GM12878 (cell line): ENCODE data around the gene CROCC. TPM values are rescaled to one million over a fixed set of nuclear protein-coding genes. Genes with fewer than 3 reads are reported as not detected.

Experiments
- ATAC-seq: fragments of 200-7000 bp; cut with Tn5 transposase; 3 replicates; pipeline ENCODE4 v1.9.1; 2020; ENCODE audit warnings: mild to moderate bottlenecking, moderate library complexity
- BruUV-seq: library from RNA; stranded (reverse); fragments of 400-500 nt; replicated peaks from 2 replicates; lab custom pipeline; 2021; lab: Mats Ljungman, UMichigan
- CTCF ChIA-PET: fragments of 300-600 bp; sonication (Branson Sonifier 250); formaldehyde crosslinking; extraction: SDS; loops from one replicate; lab custom pipeline; 2021; ENCODE audit warnings: inconsistent platforms; lab: Yijun Ruan, JAX
- POLR2A ChIA-PET: fragments of 350-600 bp; formaldehyde crosslinking; extraction: SDS; loops from one replicate; lab custom pipeline; 2021; ENCODE audit warnings: inconsistent platforms; lab: Charles Lee
- RAD21 ChIA-PET: fragments of 300-600 bp; sonication (Branson Sonifier 250); formaldehyde crosslinking; loops from one replicate; lab custom pipeline; 2023; ENCODE audit warnings: antibody characterized with exemption; ENCODE audit not compliant: unreplicated experiment; lab: Charles Lee
- SMC1A ChIA-PET: fragments of 300-600 bp; sonication (Branson Sonifier 250); formaldehyde crosslinking; loops from one replicate; lab custom pipeline; 2023; ENCODE audit not compliant: unreplicated experiment, uncharacterized antibody; lab: Charles Lee
- DNase-seq: peaks from one replicate; pipeline ENCODE4 v3.0.0-alpha.2; 2011; ENCODE audit warnings: low read depth, low spot score
- FAIRE-seq: peaks from 3 replicates; lab custom pipeline; 2011; peaks lifted over from hg19 to GRCh38; lab: Jason Lieb, UNC
- H2AFZ ChIP-seq: 2 replicates; pipeline ENCODE4 v1.6.0; 2011; ENCODE audit warnings: low read depth, low read length, control low read depth; ENCODE audit not compliant: control insufficient read depth
- H3K27ac ChIP-seq: 2 replicates; pipeline ENCODE4 v1.5.1; 2011; ENCODE audit warnings: control low read depth; ENCODE audit not compliant: control insufficient read depth, insufficient read depth
- H3K27me3 ChIP-seq, 2 experiments: replicated peaks in 1 of 2; 2 replicates each; pipeline versions ENCODE4 v1.6.0 to v1.6.1; 2011; ENCODE audit warnings: low read length in 1 of 2; ENCODE audit not compliant: control insufficient read depth in 2 of 2, insufficient read depth in 2 of 2
- H3K36me3 ChIP-seq, 2 experiments: 2 replicates each; pipeline ENCODE4 v1.5.1; 2011; ENCODE audit warnings: low read length in 1 of 2; ENCODE audit not compliant: control insufficient read depth in 2 of 2, insufficient read depth in 2 of 2
- H3K4me1 ChIP-seq: 2 replicates; pipeline ENCODE4 v1.6.1; 2011; ENCODE audit warnings: mild to moderate bottlenecking, low read length, moderate library complexity, mixed read lengths; ENCODE audit not compliant: control insufficient read depth, insufficient read depth
- H3K4me2 ChIP-seq: 2 replicates; pipeline ENCODE4 v1.6.0; 2011; ENCODE audit warnings: control low read depth; ENCODE audit not compliant: control insufficient read depth, insufficient read depth
- H3K4me3 ChIP-seq: fragments of 200-600 bp; sonication (generic); 2 replicates; pipeline ENCODE4 v1.5.1; 2016
- H3K79me2 ChIP-seq: 2 replicates; pipeline ENCODE4 v1.6.0; 2011; ENCODE audit warnings: low read length; ENCODE audit not compliant: control insufficient read depth, insufficient read depth
- H3K9ac ChIP-seq: 2 replicates; pipeline ENCODE4 v1.8.0; 2011; ENCODE audit warnings: low read length, control low read depth, mixed read lengths; ENCODE audit not compliant: control insufficient read depth, insufficient read depth
- H3K9me3 ChIP-seq: replicated peaks from 3 replicates; pipeline ENCODE4 v1.5.1; 2011; ENCODE audit warnings: mild to moderate bottlenecking, low read length; ENCODE audit not compliant: control insufficient read depth, insufficient read depth
- H4K20me1 ChIP-seq: 2 replicates; pipeline ENCODE4 v1.6.0; 2011; ENCODE audit not compliant: control insufficient read depth, insufficient read depth
- CHD1 ChIP-seq: IDR thresholded peaks from 2 replicates; pipeline ENCODE4 v1.6.1; 2012; ENCODE audit warnings: low read depth, low read length, improper control_type of control experiment
- CREB1 ChIP-seq: IDR thresholded peaks from 2 replicates; pipeline ENCODE4 v1.6.1; 2012; ENCODE audit warnings: low read depth, mild to moderate bottlenecking, inconsistent platforms
- HDAC2 ChIP-seq: fragments of 200-600 bp; sonication (generic); IDR thresholded peaks from 2 replicates; pipeline ENCODE4 v1.6.1; 2017
- JUNB ChIP-seq: IDR thresholded peaks from 2 replicates; pipeline ENCODE4 v1.6.1; 2016; ENCODE audit warnings: antibody characterized with exemption, mild to moderate bottlenecking
- NFXL1 ChIP-seq: fragments of 450-650 bp; IDR thresholded peaks from 2 replicates; pipeline ENCODE4 v1.6.1; 2017; ENCODE audit warnings: antibody characterized with exemption, mild to moderate bottlenecking, borderline replicate concordance
- NR2C2 ChIP-seq: IDR thresholded peaks from 2 replicates; pipeline ENCODE4 v1.6.1; 2011; ENCODE audit warnings: borderline replicate concordance, low read depth; ENCODE audit not compliant: control insufficient read depth, insufficient read length
- RB1 ChIP-seq: fragments of 450-650 bp; formaldehyde crosslinking; IDR thresholded peaks from 2 replicates; pipeline ENCODE4 v1.6.1; 2017; ENCODE audit warnings: mild to moderate bottlenecking, borderline replicate concordance
- TCF3 ChIP-seq: IDR thresholded peaks from 2 replicates; pipeline ENCODE4 v1.6.1; 2012; ENCODE audit warnings: low read depth, mild to moderate bottlenecking, low read length, borderline replicate concordance; ENCODE audit not compliant: insufficient read depth
- ZNF217 ChIP-seq: fragments of 450-650 bp; IDR thresholded peaks from 2 replicates; pipeline ENCODE4 v1.6.1; 2017; ENCODE audit warnings: antibody characterized with exemption, mild to moderate bottlenecking
- WGBS: methylation state at CpG from one replicate; pipeline ENCODE4 v1.1.6; 2016; ENCODE audit warnings: low lambda C conversion rate; ENCODE audit not compliant: insufficient replicate concordance, insufficient coverage; ENCODE audit errors: missing lambda C conversion rate; 5-methylcytosine and 5-hydroxymethylcytosine counted together
- in situ Hi-C: fragments of 300-500 bp; cut with MboI; formaldehyde crosslinking; loops from 9 replicates; pipeline ENCODE4 v1.14.3; 2018; ENCODE audit warnings: mixed read lengths
- intact Hi-C: fragments of 100-400 bp; cut with micrococcal nuclease; formaldehyde crosslinking; loops from one replicate; pipeline ENCODE4 v1.14.2; 2022; ENCODE audit not compliant: unreplicated experiment
- polyA plus RNA-seq, 11 experiments: library from polyadenylated mRNA; depleted of rRNA in 4 of 11; unstranded in 6 of 11; stranded (reverse) in 5 of 11; fragments of >200 nt; fragmentation: Nextera tagmentation in 4 of 11; fragmentation: Illumina TruSeq in 1 of 11; extraction: Ambion mirVana in 4 of 11; extraction: Trizol in 1 of 11; gene quantifications; 1 replicate in 1 of 11; 2 replicates in 10 of 11; pipeline versions ENCODE4 v1.2.1 to v1.2.3, GENCODE V29; 2011 to 2016; ENCODE audit warnings: inconsistent platforms in 2 of 11, missing spikeins in 2 of 11, low read depth in 1 of 11
- total RNA-seq, 4 experiments: library from RNA; depleted of rRNA in 3 of 4; stranded (reverse); fragments of >200 nt in 3 of 4; fragmentation: Illumina TruSeq in 1 of 4; extraction: Trizol in 1 of 4; gene quantifications; 2 replicates each; pipeline versions ENCODE4 v1.2.1 to v1.2.3, GENCODE V29; 2013 to 2021
- TF ChIP-seq, protein P1 (sequence below): fragments of 450-650 bp; IDR thresholded peaks from 2 replicates; pipeline ENCODE4 v1.6.1; 2017; ENCODE audit warnings: mild to moderate bottlenecking
- TF ChIP-seq, protein P2 (sequence below): fragments of 450-650 bp; IDR thresholded peaks from 2 replicates; pipeline ENCODE4 v1.6.1; 2017; ENCODE audit warnings: borderline replicate concordance
- TF ChIP-seq, protein P3 (sequence below): IDR thresholded peaks from 2 replicates; pipeline ENCODE4 v1.6.1; 2012; ENCODE audit warnings: low read depth, low read length, improper control_type of control experiment
- TF ChIP-seq, protein P4 (sequence below): fragments of 450-650 bp; IDR thresholded peaks from 2 replicates; pipeline ENCODE4 v1.6.1; 2017; ENCODE audit warnings: mild to moderate bottlenecking, moderate library complexity
- TF ChIP-seq, protein P5 (sequence below): fragments of 450-650 bp; IDR thresholded peaks from 2 replicates; pipeline ENCODE4 v1.6.1; 2018; ENCODE audit warnings: borderline replicate concordance, mild to moderate bottlenecking; ENCODE audit not compliant: partially characterized antibody

The CROCC gene
- total and polyA plus RNA-seq, 10 of the 15 experiments (the other 5 are each of a cell fraction or from before 2014, with no cell fraction given) = 0.04 to 5.5 (median 2.3) TPM

DNA sequence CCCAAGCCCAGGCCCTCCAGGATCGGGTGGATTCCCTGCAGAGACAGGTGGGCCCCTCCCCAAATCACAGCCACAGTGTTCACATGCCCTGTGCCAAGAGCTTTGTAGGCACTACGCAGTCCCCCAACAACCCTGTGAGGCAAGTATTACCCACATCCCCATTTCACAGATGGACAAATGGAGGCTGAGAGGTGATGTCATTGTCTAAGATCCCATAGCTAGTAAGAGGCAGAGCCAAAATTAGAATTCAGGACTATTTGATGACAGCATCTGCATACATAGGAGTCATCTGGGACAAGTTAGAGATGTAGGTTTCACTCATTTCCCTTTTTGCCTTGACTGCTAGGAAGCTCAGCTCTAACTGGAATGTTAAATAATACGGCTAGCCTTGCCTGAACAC, 46.6 kb downstream of the CROCC start:
- SMC1A ChIA-PET = no interaction called here
- H3K4me3 ChIP-seq = no peak overlapping the region
- no peak overlapping the region for H2AFZ ChIP-seq
- RAD21 ChIA-PET = no interaction called here
- no peaks in the 10 kb centered on the region for H3K9me3 ChIP-seq
- no TSS peak for BruUV-seq
- intact Hi-C loops (no loop called here), in situ Hi-C loops (no loop called here)
- no peaks in the 10 kb centered on the region for H4K20me1 ChIP-seq
- POLR2A ChIA-PET = no interaction called here
- H3K4me2 ChIP-seq = no peak overlapping the region
- no peak overlapping the region for H3K27ac ChIP-seq
- WGBS = 31% methylated on average over 3 of the region's 3 CpGs
- no peaks in the 10 kb centered on the region for H3K79me2 ChIP-seq
- FAIRE-seq = no peak
- no peak for DNase-seq
- no peaks in the 10 kb centered on the region for H3K27me3 ChIP-seq
- TF ChIP-seq TCF3 (no peak), JUNB (no peak), RB1 (no peak), ZNF217 (no peak), NFXL1 (no peak), NR2C2 (no peak), CHD1 (no peak), CREB1 (no peak), HDAC2 (no peak)
- TF ChIP-seq, protein P1, sequence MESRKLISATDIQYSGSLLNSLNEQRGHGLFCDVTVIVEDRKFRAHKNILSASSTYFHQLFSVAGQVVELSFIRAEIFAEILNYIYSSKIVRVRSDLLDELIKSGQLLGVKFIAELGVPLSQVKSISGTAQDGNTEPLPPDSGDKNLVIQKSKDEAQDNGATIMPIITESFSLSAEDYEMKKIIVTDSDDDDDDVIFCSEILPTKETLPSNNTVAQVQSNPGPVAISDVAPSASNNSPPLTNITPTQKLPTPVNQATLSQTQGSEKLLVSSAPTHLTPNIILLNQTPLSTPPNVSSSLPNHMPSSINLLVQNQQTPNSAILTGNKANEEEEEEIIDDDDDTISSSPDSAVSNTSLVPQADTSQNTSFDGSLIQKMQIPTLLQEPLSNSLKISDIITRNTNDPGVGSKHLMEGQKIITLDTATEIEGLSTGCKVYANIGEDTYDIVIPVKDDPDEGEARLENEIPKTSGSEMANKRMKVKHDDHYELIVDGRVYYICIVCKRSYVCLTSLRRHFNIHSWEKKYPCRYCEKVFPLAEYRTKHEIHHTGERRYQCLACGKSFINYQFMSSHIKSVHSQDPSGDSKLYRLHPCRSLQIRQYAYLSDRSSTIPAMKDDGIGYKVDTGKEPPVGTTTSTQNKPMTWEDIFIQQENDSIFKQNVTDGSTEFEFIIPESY = no peak
- TF ChIP-seq, protein P2, sequence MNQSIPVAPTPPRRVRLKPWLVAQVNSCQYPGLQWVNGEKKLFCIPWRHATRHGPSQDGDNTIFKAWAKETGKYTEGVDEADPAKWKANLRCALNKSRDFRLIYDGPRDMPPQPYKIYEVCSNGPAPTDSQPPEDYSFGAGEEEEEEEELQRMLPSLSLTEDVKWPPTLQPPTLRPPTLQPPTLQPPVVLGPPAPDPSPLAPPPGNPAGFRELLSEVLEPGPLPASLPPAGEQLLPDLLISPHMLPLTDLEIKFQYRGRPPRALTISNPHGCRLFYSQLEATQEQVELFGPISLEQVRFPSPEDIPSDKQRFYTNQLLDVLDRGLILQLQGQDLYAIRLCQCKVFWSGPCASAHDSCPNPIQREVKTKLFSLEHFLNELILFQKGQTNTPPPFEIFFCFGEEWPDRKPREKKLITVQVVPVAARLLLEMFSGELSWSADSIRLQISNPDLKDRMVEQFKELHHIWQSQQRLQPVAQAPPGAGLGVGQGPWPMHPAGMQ = no peak
- TF ChIP-seq, protein P3, sequence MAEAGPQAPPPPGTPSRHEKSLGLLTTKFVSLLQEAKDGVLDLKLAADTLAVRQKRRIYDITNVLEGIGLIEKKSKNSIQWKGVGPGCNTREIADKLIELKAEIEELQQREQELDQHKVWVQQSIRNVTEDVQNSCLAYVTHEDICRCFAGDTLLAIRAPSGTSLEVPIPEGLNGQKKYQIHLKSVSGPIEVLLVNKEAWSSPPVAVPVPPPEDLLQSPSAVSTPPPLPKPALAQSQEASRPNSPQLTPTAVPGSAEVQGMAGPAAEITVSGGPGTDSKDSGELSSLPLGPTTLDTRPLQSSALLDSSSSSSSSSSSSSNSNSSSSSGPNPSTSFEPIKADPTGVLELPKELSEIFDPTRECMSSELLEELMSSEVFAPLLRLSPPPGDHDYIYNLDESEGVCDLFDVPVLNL = no peak
- TF ChIP-seq, protein P4, sequence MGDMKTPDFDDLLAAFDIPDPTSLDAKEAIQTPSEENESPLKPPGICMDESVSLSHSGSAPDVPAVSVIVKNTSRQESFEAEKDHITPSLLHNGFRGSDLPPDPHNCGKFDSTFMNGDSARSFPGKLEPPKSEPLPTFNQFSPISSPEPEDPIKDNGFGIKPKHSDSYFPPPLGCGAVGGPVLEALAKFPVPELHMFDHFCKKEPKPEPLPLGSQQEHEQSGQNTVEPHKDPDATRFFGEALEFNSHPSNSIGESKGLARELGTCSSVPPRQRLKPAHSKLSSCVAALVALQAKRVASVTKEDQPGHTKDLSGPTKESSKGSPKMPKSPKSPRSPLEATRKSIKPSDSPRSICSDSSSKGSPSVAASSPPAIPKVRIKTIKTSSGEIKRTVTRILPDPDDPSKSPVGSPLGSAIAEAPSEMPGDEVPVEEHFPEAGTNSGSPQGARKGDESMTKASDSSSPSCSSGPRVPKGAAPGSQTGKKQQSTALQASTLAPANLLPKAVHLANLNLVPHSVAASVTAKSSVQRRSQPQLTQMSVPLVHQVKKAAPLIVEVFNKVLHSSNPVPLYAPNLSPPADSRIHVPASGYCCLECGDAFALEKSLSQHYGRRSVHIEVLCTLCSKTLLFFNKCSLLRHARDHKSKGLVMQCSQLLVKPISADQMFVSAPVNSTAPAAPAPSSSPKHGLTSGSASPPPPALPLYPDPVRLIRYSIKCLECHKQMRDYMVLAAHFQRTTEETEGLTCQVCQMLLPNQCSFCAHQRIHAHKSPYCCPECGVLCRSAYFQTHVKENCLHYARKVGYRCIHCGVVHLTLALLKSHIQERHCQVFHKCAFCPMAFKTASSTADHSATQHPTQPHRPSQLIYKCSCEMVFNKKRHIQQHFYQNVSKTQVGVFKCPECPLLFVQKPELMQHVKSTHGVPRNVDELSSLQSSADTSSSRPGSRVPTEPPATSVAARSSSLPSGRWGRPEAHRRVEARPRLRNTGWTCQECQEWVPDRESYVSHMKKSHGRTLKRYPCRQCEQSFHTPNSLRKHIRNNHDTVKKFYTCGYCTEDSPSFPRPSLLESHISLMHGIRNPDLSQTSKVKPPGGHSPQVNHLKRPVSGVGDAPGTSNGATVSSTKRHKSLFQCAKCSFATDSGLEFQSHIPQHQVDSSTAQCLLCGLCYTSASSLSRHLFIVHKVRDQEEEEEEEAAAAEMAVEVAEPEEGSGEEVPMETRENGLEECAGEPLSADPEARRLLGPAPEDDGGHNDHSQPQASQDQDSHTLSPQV = no peak
- TF ChIP-seq, protein P5, sequence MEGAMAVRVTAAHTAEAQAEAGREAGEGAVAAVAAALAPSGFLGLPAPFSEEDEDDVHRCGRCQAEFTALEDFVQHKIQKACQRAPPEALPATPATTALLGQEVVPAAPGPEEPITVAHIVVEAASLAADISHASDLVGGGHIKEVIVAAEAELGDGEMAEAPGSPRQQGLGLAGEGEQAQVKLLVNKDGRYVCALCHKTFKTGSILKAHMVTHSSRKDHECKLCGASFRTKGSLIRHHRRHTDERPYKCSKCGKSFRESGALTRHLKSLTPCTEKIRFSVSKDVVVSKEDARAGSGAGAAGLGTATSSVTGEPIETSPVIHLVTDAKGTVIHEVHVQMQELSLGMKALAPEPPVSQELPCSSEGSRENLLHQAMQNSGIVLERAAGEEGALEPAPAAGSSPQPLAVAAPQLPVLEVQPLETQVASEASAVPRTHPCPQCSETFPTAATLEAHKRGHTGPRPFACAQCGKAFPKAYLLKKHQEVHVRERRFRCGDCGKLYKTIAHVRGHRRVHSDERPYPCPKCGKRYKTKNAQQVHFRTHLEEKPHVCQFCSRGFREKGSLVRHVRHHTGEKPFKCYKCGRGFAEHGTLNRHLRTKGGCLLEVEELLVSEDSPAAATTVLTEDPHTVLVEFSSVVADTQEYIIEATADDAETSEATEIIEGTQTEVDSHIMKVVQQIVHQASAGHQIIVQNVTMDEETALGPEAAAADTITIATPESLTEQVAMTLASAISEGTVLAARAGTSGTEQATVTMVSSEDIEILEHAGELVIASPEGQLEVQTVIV = no peak
- H3K4me1 ChIP-seq = no peaks in the 10 kb centered on the region
- no peak for ATAC-seq
- H3K9ac ChIP-seq = no peak overlapping the region
- CTCF ChIA-PET = no interaction called here
- no peaks in the 10 kb centered on the region for H3K36me3 ChIP-seq
